HEK293 (cell line): Measurements from ENCODE around the gene EFCAB11.

Experiments used
- HOXA7 ChIP-seq: sonication (generic); formaldehyde crosslinking; IDR thresholded peaks from 2 replicates; pipeline ENCODE4 v1.8.1; 2022; ENCODE audit warnings: missing genetic modification reagents, borderline replicate concordance
- ZNF23 ChIP-seq: fragments of 450-650 bp; formaldehyde crosslinking; IDR thresholded peaks from 2 replicates; pipeline ENCODE4 v1.5.1; 2016; ENCODE audit warnings: missing biosample characterization, missing genetic modification characterization, borderline replicate concordance
- TF ChIP-seq, protein P1 (sequence below): fragments of 450-650 bp; formaldehyde crosslinking; IDR thresholded peaks from 2 replicates; pipeline ENCODE4 v1.5.1; 2016; ENCODE audit warnings: missing biosample characterization, missing genetic modification characterization
- TF ChIP-seq, protein P2 (sequence below): fragments of 450-650 bp; formaldehyde crosslinking; IDR thresholded peaks from 2 replicates; pipeline ENCODE4 v1.5.1; 2016; ENCODE audit warnings: missing biosample characterization, missing genetic modification characterization

DNA sequence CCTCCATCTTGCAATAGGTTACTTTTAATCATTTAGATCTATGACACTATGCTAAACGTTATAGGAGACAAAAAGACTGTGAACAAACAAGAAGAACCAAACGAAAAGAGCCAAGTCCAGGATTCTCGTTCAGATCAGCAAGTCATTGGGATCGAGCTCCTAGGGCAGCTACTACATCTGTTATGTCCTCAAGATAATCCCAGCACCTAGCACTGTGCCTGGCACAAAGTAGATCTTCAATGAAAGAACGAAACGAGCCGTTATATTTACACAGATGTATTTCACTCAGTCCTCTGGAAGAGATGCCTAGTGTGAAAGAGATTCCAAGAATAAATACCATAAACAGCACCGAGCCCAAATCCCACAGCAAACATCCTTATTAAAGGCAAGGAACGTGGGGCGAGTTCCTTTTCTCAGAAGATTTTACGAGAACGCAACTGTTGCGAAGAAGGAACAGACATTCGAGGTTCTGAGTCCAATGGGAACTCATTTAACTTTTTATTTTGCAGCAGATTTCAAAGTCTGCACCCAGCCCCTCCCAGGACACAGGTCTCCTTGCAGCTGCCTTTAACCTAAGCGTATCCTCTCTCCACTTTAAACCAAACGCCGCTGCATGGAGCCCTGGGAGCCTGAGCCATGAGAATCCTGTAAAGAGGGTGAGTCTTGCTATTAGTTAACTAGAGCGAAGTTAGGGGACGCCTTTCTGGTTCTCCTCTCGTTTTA is 653 bp upstream of the EFCAB11 start:
- TF ChIP-seq, protein P1, sequence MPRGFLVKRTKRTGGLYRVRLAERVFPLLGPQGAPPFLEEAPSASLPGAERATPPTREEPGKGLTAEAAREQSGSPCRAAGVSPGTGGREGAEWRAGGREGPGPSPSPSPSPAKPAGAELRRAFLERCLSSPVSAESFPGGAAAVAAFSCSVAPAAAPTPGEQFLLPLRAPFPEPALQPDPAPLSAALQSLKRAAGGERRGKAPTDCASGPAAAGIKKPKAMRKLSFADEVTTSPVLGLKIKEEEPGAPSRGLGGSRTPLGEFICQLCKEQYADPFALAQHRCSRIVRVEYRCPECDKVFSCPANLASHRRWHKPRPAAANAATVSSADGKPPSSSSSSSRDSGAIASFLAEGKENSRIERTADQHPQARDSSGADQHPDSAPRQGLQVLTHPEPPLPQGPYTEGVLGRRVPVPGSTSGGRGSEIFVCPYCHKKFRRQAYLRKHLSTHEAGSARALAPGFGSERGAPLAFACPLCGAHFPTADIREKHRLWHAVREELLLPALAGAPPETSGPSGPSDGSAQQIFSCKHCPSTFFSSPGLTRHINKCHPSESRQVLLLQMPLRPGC (tag by site-specific recombination): no peak
- TF ChIP-seq ZNF23: no peak
- TF ChIP-seq, protein P2, sequence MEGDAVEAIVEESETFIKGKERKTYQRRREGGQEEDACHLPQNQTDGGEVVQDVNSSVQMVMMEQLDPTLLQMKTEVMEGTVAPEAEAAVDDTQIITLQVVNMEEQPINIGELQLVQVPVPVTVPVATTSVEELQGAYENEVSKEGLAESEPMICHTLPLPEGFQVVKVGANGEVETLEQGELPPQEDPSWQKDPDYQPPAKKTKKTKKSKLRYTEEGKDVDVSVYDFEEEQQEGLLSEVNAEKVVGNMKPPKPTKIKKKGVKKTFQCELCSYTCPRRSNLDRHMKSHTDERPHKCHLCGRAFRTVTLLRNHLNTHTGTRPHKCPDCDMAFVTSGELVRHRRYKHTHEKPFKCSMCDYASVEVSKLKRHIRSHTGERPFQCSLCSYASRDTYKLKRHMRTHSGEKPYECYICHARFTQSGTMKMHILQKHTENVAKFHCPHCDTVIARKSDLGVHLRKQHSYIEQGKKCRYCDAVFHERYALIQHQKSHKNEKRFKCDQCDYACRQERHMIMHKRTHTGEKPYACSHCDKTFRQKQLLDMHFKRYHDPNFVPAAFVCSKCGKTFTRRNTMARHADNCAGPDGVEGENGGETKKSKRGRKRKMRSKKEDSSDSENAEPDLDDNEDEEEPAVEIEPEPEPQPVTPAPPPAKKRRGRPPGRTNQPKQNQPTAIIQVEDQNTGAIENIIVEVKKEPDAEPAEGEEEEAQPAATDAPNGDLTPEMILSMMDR (tag by site-specific recombination): no peak
- no peak for TF ChIP-seq HOXA7 (CRISPR knock-in tag)
